NCI-H446 treated with DMSO at 0.1 percent for 48 hours (cell line): Measurements from ENCODE around the gene BLVRB.
"Not testable (repeated sequence)": the region's sequence is repeated elsewhere in the genome, so short reads cannot be mapped to it uniquely, and the experiment has no call there.

Experiments used
- DNase-seq: peaks from one replicate; lab custom pipeline; 2025; lab: John Stamatoyannopoulos, UW

Gene BLVRB

DNA sequence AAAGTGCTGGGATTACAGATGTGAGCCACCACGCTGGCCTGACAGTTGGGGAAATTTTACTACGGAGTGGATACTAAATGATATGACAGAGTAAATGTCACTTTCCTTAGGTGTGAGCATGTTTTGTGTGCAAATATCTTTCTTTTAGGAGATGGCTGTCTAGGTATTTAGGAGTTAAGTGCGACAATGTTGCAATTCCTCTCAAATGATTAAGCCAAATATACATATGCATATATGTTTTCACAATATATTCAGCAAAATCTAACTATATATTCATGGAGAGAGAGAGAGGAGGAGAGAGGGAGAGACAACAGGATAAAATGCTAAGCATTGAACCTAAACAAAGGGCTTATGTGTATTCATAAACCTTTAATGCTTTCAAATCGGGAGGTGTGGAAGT lies 16.0 kb downstream of the BLVRB start:
- DNase-seq, result no peak

DNA sequence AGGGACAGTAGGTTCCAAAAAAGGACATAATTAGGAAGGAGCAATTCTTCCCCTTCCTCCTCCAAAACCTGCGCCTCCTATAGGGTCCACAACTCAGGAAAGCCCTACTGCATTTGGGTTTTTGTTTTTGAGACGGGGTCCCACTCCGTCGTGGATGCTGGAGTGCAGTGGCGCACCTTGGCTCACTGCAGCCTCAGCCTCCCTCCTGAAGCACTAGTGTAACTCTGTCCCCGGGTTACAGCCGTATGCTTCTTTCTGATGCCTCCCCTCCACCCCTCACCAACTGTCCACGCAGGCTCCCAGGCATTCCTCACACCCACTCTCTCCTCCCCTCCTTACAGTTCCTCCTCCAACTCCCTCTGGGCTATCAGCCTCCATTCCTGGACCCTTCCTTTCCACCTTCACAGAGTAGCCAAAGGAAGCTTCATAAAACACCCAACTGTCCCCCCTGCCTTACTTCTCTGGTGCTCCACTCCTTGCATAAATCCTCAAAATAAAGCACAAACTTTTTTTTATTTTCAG lies 19.2 kb downstream of the BLVRB start:
- no peak for DNase-seq

DNA sequence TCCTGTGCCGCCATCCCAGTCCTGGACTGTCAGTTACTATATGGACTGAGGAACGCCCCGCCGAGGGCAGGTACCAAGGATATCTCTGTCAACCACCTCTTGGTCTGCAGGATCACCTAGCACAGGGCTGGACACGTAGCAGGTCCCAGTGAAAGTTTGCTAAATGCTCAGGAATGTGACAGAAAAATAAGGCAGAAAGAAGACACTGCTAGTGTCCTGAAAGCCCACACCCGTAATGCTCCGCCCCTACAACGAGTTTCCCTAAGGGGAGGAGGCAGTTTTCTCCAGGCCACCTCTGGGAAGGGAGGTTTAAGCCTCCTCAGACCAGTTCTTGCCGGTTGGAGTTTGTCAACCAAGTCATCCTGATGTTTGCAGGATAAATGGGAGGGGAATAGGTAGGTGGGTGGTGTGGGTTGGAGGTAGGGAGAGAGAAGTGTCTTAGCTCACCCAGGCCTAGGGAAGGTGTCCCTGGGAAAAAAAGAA lies 19.7 kb downstream of the BLVRB start:
- no peak for DNase-seq

DNA sequence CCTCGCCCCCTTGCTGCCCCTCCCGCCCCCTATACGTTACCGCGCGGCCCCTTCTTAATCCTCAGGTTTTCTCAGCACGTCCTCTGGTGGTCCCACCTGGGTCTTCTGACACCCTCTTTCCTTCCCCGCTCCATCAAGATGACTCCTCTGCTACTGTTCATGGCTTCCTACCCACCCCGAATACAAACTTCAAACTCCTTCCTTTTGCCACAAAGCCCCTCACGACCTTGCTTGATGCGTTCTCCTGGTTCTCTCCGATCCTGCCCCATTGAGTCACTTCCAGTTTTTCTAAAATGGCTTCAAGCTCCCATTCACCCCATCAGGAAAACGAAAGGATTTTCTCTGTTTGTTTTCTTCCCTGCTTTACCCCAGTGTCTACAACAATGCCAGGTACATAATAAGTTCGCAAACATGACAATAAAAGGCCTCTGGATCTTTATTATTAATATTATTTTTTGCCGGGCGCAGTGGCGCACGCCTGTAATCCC lies 20.7 kb downstream of the BLVRB start:
- DNase-seq, result no peak

DNA sequence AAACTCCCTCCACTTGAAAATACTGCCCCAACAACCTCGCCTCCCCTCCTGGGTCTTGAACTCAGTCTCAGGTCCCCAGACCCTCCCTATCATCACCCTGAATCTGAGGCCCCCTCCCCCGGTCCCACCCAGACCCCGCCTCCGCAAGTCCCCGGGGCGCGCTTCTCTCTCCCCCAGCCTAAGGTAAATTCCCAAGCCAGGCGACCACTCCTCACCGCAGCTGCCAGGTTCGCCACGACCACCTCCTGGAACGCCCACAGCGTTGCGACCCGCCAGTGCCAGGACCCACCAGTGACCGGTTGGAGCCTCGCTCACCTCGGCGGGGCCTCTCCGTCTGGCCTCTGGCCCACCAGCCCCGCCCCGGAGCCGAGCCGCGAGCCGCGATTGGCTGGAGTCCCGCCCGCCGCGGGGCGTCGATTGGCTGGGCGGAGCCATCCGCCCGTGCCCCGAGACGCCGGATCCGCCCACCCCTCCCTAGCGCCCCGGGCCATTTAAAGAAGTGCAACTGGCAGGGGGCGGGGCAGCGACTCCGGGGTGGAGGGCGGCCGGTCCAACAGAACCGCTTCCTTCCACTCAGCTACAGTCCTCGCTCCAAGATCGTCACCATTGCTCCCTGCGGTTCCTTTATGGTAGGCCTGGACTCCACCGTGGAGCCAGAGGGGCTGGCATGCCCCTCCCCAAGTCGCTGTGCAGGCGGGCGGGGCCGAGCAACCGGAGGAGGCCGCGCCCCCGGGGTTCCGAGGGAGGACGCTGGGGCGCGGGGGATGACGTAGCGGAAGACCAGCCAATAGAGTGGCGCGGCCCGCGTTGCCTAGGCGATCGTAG lies 21.3 kb downstream of the BLVRB start, which contains the start of gene SERTAD3:
SERTAD3 (minus strand) TSS at position 336 of the 825 bp plus-strand sequence. CDS start 2,255 bp downstream, outside the sequence.
- DNase-seq, result peak; percentile 90

DNA sequence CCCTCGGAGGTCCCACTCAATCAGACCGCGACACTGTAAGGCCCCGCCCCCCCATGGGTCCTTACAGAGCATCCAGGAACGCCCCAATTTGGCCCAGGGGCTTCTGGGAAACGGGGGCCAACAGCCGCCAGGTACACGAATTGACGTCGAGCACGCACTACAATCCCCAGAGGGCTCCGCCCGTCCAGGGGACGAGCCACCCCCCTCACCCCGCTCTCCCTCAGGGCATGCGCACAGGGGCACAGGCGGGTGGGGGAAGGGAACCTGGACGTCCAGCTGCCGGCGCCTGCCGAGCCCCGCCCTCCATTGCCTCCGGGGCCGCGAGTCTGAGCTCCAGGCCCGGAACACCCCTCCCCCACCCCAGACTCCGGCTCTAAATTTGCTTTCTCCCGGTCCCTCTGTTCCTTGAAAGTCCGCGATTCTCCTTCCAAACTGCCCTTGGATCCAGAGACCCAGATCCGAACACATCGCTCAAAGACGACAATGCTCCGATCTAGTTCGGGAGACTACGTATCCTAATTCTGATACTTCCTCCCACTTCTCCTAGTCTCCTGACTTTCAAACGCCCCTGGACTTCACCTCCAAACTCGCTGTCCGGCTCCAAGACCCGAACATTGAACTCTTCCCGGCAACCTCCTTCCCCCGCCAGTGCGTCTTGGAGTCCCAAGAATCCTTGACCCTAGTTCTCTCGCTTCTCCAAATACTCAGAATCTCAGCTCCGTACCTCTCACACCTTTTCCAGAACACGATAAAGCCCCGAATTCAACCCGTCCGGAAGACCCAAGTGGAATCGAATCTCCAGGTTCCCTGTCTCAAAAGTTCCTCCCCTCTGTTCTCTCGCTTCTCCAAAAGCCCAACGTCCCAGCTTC lies 22.2 kb downstream of the BLVRB start:
- peak; percentile 99 for DNase-seq

DNA sequence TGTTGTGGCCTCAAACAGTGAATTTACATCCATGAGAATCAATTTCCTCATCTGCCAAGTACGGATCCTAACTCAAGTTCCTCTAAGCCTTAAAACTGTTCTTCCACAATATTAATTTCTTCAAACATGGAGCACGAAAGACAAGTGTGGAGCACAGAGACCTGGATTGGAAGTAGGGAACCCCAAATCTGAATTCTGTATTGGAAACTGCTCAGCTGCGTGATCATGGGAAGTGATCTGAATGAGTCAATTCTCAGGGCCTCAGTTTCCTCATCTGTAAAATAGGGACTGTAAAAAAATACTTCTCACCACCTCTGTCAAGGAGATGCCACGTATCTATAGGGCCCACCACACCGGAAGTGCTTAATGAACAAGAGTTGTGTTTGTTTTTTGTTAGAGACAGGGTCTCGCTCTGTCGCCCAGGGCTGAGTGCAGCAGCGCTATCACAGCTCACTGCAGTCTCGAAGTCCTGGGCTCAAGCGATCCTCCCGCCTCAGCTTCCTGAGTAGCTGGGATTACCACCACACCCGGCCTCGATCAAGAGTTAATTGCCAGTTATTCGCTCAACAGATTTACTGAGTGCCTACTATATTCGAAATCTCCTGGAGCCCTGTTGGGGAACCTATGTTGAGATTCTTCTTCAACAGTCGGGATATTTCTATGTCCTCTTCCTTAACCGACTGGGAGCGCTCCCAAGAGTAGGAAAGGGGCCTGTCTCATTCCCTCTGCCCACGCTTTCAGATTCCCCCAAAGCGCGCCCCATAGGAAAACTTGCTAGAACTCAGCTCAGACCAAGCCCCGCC lies 23.0 kb downstream of the BLVRB start:
- DNase-seq, result no peak

DNA sequence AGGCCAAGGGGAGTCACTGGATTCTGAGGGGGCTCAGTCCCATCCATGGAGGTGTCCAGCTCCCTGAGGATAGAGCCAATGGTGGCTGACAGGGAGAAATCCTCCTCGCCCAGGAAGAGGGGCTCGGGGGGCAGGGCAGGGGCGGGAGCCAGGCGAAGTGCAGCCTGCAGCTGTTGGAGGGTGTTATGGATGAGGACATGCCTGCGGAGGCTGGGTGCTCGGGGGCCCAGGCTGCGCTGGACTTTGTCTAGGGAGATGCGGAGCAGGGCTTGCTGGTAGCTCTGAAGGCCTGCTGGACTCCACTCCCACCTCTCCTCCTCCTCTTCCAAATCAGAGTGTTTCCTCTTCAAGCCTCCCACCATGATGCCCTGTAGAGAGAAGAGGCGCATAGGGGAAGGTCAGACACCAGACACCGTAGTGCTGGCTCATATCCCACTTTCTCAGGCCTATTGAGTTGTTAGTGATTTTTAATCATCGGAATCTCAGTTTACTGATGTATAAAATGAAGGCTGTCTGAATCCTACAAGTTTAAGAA lies 23.8 kb downstream of the BLVRB start:
- no peak for DNase-seq

DNA sequence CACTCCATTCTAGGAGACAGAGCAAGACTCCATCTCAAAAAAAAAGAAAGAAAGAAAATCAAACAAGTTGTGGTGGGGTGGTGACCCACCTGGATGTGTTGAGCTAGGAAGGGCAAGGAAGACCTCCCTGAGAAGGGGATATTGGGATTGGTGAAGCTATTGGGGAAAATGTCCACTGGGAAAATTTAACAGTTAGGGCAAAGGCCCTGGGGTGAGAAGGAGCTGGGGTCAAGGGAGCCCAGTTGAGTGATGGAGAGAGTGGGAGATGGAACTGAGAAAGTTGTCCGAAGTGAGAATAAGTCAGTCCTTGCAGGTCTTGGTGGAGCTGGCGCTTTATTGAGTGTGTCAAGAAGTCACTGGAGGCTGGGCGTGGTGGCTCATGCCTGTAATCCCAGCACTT lies 27.3 kb downstream of the BLVRB start:
- no peak for DNase-seq

DNA sequence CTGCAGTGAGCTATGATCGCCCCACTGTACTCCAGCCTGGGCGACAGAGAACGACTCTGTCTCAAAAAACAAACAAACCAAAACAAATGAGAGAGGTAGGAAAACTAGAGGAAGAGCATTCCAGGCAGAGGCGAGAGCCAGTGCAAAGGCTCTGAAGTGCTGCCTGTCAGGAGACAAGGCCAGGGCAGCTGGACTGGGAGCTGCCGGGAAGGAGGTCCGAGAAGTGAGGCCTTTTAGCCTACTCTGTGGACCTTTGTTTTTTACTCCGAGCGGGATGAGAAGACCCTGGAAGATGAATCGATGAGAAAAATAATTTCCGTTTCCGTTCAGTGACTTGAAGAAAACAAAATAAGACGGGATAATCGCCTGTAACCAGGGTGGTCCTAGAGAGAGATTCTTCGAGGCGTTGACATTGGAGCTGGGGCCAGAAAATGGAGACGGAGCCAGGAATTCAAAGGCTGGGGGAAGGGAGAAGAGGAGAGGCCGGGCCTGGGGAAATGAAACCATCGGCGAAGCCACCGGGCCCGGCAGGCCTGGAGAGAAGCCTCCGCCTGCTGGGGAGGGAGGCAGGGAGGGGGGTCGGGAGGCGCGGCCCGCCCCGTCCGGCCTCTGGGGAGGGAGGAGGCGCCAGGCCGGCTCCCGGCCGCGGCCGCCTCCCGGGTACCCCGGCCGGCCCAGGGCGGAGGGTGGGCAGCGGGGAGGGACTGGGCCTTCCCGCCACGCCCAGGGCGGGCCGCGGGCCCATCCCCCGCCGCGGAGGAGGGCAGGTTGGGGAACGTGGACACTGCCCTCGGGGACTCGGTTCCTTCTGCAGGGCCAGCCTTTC lies 31.9 kb downstream of the BLVRB start:
- DNase-seq, result no peak

DNA sequence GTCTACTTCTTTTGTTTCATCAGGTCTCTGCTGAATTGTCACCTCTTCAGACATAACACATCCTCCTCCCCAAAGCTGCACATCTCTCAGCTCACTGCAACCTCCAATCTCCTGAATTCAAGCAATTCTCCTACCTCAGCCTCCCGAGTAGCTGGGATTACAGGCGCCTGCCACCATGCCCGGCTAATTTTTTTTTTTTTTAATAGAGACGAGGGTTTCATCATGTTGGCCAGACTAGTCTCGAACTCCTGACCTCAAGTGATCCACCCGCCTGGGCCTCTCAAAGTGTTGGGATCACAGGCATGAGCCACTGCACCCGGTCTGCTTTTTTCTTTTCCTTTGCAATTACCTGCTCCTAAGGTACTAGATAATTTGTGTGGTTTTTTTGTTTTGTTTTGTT lies 32.8 kb downstream of the BLVRB start:
- not testable (repeated sequence) for DNase-seq

DNA sequence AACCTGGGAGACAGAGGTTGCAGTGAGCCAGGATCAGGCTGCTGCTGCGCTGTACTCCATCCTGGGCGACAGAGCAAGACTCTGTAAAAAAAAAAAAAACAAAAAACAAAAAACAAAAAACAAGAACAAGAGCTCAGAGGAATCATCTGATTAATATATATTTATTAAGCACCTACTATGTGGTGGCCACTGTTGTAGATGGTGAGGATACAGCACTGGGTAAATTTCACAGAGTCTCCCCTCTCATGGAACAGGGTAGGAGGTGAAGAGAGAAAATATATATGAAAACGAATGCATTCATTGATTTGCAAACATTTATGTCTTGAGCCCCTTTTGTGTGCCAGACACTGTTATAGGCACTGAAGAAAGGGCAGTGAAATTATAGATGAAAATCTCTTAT lies 33.8 kb downstream of the BLVRB start:
- DNase-seq, result no peak

DNA sequence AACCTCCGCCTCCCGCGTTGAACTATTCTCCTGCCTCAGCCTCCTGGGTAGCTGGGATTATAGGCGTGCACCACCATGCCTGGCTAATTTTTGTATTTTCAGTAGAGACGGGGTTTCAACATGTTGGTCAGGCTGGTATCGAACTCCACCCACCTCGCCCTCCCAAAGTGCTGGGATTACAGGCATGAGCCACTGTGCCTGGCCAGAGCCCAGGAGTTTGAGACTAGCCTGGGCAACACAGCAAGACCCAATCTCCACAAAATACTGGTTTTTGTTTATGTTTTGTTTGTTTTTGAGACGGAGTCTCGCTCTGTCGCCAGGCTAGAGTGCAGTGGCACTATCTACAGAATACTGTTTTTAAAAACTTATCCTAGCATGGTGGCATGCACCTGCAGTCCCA lies 35.3 kb downstream of the BLVRB start:
- DNase-seq, result not testable (repeated sequence)

DNA sequence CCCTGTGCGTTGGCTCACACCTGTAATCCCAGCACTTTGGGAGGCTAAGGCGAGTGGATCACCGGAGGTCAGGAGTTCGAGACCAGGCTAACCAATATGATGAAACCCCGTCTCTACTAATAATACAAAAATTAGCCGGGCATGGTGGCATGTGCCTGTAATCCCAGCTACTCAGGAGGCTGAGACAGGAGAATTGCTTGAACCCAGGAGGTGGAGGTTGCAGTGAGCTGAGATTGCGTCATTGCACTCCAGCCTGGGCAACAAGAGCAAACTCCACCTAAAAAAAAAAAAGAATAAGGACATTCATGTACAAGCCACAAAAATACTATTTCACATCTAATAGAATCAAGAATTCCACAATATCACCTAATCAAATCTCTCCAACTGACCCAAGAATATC lies 37.3 kb downstream of the BLVRB start:
- not testable (repeated sequence) for DNase-seq

DNA sequence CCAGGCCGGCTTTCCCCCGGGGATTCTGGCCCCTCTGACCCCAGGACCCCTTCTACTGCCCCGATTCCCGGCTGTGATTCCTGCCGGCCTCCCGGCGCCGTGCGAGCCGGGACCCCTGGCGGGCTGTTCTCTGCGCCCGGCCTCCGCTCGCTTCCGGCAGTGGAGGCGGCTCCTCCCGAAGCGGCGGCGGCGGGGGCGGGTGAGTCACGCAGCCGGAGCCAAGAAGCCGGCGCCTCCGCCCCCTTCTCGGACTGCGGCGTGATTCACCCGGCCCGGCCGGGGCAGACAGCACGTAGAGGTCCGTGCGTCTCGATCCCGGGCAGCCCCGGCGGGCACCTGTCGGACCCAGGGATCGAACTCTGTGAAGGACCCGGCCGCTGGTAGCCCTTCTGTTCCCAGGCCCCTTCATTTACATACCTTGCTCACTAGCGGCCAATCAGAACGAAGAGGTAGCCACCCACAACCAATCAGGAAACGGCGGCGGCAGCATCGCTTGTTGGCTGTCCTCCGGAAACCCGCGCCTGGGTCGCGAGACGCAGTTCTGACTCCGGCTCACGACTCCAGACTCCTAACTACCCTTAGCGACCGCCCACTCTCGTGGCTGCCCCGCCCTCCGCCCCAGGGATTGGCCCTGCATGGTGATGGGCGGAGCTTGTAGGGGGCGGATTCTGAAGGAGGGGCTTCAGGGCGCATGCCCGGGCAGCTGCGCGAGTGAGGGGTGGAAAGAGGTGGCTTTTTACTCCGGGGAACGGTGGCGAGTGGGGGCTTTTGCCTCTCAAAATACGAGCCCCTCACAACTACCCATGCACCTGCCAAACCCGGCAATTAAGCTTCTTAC lies 39.9 kb downstream of the BLVRB start, which contains the start of gene SERTAD1:
SERTAD1 (minus strand) TSS at position 543 of the 838 bp plus-strand sequence. CDS start 2,446 bp downstream, outside the sequence.
- peak; percentile 99 for DNase-seq

DNA sequence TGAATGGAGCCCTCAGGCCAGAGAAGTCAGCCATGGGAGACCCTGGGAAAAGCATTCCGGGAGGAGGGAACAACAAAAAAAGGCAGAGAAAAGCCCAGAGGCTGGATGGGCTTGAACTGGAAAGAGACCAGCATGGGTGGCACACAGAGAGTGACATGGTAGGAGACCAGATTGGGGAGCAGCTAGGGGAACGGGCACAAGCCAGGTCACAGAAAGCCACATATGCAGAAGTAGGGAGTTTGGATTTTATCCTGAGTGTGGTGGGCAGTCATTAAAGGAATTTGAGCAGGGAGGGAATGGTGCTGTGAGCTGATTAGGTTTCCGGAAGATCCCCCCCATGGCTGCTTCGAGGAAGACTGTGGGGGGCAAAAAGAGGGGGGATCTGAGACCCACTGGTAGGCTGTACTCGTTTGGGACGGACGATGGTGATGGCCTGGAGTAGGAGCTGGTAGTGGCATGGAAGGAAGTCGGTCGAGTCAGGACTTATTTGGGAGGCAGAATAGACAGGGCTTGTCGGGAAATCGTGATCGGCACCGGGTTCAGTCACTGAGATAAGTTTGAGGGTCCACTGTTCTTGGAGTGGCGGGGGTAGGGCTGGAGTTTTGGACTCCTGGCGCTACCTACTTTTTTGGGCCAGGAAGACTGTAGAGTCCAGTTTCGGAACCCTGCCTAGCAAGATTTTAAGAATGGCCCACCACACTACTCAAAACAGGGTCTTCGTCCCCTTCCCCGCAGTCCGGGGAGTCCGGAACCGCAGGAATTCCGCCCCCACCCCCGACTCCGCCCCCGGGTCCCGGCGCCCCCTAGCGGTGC lies 40.7 kb downstream of the BLVRB start:
- DNase-seq, result no peak

DNA sequence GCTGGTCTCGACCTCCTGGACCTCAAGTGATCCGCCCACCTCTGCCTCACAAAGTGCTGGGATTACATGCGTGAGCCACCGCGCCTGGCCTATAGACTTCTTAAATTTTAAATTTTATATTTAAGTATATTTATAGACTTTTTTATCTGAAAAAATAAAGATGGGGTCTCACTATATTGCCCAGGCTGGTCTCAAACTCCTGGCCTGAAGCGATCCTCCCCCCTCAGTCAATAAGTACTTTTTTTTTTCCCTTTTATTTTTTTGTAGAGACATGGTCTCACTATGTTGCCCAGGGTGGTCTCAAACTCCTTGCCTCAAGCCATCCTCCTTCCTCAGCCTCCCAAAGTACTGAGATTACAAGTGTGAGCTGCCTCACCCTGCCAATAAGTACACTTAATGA lies 41.6 kb downstream of the BLVRB start:
- DNase-seq, result no peak
